GM19023 (cell line): ENCODE results near the gene MNT.
"Not testable (repeated sequence)": the region's sequence is repeated elsewhere in the genome, so short reads cannot be mapped to it uniquely, and the experiment has no call there.

Source experiments
- ATAC-seq: cut with Tn5 transposase; IDR thresholded peaks from one replicate; pipeline ENCODE4 v1.9.1; 2021; ENCODE audit warnings: mild to moderate bottlenecking, moderate library complexity; ENCODE audit not compliant: unreplicated experiment

MNT gene, protein sequence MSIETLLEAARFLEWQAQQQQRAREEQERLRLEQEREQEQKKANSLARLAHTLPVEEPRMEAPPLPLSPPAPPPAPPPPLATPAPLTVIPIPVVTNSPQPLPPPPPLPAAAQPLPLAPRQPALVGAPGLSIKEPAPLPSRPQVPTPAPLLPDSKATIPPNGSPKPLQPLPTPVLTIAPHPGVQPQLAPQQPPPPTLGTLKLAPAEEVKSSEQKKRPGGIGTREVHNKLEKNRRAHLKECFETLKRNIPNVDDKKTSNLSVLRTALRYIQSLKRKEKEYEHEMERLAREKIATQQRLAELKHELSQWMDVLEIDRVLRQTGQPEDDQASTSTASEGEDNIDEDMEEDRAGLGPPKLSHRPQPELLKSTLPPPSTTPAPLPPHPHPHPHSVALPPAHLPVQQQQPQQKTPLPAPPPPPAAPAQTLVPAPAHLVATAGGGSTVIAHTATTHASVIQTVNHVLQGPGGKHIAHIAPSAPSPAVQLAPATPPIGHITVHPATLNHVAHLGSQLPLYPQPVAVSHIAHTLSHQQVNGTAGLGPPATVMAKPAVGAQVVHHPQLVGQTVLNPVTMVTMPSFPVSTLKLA

DNA sequence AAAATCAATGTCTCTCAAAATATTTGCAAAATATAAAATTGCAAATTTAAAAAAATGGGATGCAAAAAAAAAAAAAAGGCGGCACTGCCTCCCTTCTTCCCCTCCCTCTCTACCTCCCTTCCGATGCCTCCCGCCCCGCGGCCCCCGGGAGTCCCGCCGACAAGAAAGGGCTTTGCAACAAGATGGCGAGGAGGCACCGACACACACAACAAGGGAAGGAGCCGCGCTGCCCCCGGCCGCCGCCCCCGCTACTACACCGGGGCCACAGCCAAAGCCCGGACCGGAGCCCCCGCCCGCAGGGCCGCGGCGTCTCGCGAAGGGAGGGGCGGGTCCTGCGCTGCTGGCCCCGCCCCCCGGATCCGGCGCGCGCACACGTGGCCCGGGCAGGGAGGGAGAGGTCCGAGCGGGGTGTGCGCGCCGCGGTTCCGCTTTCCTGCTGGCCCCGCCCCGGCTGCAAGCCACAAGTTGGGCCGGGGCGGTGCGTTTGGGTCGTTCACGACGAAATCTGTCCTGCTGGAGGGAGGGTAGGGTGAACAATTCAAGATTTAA, at the start of gene MNT:
MNT (minus strand) TSS at position 184 of the 549 bp plus-strand sequence. CDS start 348 bp downstream, outside the sequence.
- ATAC-seq = peak; percentile 32

DNA sequence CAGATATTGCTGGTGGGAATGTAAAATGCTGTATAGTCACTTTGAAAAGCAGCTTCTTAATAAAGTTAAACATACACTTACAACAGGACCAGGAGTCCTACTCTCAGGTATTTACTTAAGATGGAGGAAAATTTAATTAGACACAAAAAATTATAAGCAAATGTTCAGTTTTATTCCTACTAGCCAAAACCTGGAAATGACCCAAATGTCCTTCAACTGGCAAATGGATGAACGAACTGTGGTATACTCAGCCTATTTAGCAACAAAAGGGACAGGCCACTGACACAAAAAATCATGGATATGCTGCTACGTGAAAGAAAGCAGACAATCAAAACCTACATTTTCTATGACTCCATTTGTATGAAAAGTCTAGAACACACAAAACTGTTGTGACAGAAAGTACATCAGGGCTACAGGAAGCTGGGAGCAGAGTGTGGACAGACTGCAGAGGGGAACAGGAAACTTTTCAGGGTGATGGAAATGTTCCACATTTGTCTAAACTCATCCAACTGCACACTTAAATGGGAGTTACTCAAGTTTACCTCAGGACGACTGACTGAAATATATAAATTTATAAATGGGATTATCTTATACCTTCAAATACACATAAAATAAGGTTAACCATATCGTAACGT, 49.3 kb upstream of the MNT start:
- ATAC-seq = no peak

DNA sequence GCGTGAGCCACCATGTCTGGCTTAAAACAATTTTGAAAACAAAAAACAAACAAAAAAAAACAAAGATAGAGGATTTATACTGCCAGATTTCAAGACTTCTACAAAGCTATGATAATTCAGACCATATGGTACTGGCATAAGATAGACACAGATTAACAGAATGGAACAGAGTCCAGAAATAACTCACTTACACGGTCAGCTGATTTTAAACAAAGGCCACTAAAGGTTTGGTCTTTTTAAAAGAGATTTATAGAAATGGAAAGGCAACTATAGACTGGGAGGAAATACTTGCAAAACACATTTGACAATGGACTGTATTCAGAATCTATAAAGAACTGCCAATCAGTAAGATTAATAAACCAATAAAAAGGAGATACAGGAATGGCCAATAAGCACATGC, 48.6 kb upstream of the MNT start:
- no peak for ATAC-seq

DNA sequence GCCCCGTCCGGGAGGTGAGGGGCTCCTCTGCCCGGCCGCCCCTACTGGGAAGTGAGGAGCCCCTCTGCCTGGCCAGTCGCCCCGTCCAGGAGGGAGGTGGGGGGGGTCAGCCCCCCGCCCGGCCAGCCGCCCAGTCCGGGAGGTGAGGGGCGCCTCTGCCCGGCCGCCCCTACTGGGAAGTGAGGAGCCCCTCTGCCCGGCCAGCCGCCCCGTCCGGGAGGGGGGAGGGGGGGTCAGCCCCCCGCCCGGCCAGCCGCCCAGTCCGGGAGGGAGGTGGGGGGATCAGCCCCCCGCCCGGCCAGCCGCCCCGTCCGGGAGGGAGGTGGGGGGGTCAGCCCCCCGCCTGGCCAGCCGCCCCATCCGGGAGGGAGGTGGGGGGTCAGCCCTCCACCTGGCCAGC, 46.6 kb upstream of the MNT start:
- ATAC-seq = not testable (repeated sequence)

DNA sequence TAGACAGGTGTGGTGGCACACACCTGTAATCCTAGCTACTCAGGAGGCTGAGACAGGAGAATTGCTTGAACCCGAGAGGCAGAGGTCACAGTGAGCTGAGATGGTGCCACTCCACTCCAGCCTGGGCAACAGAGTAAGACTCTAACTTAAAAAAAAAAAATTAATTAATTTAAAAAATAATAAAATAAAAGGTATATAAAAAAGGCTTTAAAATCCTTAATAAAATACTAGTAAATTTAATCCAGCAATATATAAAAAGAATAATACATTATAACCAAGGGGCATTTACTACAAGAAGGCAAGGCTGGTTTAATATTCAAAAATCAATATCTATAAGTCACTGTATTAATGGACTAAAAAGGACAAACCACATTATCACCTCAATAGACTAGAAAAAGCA, 44.8 kb upstream of the MNT start:
- ATAC-seq = no peak

DNA sequence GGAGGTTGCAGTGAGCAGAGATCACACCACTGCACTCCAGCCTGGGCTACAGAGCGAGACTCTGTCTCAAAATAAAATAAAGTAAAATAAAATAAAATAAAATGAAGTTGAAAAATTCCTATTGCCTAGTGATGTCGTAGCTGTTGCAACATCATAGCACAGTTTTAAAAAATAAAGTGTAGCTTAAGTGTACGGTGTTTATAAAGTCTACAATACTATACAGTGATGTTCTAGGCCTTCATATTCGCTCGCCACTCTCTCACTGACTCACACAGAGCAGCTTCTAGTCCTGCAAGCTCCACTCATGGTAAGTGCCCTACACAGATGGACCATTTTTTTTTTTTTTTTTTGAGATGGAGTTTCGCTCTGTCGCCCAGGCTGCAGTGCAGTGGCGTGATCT, 43.5 kb upstream of the MNT start:
- ATAC-seq = no peak

DNA sequence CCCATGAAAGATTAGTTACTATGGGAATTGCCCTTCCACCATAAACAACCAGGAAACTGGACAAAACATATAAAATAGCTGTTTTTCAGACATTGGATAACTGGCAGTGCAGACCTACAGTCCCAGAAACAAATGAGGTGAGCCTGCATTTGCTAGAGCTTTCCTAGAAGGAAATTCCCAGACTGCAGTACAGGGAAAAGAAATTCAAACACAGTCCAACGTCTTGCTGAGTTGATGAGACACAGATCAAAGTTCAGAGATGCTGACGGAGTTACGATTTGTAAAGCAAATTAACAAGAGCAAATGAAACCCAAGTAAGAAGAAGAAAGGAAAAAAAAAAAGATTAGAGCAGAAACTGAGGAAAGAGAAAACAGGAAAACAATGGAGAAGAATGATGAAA, 41.3 kb upstream of the MNT start:
- no peak for ATAC-seq

DNA sequence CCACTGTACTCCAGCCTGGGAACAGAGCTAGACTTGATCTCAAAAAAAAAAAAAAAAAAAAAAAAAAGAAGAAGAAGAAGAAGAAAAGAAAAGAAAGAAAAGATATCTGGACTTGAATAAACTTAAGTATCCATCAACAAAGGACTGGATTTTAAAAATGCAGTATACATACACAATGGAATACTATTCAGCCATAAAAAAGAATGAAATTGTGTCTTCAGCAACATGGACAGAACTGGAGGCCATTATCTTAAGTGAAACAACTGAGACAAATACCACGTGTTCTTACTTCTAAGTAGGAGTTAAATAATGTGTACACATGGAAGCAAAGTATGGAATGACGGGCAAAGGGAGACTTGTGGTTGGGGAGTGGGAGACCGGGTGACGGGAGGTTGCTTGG, 40.1 kb upstream of the MNT start:
- no peak for ATAC-seq

DNA sequence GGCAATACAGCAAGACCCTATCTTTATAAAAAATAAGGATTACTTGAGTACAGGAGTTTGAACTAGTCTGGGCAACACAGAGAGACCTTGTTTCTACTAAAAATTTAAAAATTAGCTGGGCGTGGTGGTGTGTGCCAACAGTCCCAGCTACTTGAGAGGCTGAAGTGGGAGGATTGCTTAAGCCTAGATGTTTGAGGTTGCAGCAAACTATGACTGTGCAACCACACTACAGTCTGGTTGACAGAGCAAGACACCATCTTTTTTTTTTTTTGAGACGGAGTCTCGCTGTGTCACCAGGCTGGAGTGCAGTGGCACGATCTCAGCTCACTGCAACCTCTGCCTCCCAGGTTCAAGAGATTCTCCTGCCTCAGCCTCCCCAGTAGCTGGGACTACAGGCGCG, 39.1 kb upstream of the MNT start:
- not testable (repeated sequence) for ATAC-seq

DNA sequence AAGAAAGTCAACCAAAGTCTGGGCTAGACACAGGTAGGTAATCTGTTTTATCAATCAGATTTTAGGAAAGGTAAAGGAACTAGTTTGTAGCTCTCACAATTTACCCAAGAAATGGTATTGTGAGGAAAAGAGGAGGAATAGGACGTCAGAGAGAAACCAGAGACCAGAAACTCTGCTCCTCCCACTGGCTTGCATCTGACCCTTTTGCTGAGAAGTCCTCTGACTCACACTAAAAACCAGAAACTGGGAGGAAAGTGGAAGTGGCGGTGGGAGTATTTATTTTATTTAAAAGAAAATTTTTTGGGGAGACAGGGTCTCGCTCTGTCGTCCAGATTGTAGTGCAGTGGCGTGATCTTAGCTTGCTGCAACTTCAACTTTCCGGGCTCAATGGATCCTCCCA, 38.0 kb upstream of the MNT start:
- no peak for ATAC-seq

DNA sequence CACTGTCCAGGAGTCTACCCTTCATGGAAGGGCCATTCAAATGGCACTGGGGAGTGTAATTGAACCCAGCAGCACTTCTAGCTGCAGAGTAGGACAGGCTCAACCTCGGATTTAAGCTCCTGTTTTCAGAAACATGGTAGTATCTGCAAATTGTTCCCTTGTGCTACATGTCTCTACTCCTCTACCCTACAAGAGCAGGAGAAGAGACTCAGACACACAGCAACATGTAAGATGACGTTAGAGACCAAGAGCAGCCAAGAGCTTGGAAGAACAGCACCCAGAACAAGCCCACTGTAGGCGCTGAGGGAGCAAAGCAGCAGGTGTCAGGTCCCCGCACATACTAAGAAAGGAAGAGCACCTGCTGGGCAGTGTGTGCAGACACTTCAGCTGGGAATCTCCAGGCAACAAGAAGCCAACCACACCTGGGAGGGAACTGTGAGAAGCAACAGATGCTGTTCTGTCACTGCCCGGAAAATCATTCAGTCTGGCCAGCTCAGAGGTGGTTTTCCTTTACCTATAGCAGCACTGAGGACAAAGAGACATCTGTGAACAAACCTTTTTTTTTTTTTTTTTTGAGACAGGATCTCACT, 35.6 kb upstream of the MNT start:
- ATAC-seq = no peak

DNA sequence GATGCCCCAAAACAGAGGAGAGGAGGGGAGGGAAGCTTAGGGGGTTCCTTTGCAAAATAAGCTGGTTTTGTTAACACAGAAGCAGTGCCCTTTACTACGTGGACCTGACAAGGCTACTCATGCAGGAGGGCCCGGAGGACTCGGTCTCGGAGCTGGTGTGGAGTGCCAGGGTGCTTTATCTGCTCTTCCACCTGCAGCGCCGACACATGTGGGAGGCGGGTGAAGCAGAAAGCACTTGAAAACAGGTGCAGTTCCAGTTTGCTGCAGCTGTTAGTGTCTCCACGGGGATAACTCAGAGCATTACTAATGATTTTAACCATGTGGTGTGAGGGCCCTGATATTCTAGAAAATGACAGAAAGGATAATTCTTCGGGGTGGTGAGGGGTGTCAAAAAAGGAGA, 35.0 kb upstream of the MNT start:
- no peak for ATAC-seq

DNA sequence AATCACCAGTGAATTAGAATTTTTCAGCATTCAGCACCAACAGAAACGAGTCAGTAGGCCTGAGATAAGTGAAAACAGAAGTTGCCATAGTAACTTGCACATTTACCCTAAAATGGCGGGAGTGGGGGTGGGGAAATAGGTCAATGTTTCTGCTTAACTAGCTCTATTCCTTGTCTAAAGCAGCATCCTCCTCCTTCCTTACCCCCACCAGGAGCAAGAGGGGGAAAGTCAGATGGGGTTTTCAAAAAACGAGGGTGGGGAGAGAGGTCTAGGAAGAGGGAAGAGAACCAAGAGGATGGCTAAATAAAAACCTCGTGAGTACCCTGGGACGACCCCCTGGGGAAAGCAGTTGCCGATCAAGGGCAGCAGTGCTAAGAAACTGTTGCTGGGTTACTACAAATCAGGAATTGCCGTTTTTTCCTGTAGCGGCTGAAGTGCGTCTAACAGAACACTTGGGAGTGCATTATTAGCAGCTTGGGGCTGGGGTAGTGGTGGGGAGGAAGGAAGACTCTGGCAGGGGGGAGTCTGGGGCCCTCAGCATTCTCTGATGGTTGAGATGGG, 34.4 kb upstream of the MNT start:
- ATAC-seq = no peak

DNA sequence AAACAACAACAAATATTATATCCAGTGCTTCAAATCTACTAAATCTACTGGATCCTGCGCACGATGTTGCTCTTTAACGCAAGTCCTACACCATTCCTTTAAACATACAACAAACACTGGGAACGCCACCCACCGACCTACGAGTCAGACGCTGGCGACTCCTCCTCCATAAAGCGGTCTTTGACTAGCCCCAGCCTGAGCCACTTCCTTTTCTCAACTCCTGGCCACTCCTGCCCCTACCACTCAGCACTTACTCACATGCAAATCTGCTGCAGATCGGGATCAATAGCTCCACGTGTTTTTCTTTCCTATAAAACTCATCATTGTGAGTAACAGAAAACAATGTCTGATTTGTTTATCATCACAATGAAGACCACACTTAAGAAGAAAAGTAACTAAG, 32.8 kb upstream of the MNT start:
- no peak for ATAC-seq

DNA sequence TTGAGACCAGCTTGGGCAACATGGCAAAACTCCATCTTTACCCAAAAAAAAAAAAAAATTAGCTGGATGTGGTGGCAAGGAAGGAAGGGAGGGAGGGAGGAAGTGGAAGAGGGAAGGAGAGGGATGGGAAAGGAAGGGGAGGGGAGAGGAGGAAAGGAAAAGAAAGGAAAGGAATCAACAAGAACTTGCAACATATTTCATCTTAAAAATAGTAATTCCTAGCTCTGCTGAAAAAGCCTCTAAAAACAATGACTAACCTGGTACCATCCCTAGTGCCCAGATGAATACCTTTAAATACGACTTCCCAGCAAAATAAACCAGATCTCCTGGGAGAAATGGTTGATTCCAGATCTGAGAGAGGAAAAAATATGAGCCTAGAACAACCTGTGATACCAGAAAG, 27.1 kb upstream of the MNT start:
- no peak for ATAC-seq

DNA sequence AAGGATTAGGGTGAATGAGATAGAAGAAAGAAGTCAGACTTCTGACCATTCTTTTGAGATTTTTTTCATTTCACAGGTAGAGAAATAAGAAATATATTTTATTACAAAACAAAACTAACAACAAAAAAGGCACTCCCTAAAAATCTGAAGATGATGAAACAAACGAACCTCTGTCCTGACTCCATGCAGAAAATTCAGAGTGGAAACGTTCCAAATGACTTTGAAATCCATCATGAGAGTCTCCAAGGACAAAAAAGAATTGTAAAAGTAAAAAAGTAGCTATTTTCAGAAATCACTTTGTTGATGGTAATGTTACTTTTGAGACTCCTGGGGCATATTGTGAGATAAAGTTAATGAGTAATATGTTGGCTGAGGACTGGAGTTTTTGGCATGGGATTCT, 26.4 kb upstream of the MNT start:
- ATAC-seq = no peak

DNA sequence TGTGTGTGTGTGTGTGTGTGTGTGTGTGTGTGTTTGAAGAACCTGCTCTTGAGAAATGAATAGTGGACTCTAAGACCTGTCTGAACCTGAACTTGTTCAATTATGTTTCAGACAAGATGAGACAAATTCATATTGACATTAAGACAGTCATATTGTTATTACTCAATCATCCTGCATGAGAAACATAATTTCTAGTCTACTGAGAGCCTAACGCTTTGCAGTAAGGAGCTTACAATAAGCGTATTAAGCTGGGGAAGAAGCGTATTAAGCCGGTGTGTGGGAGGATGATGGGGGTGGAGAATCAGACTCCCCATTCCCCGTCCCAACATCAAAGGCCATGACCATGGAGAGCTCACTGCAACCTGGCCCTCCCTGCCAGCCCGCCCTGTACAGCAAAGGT, 22.4 kb upstream of the MNT start:
- ATAC-seq = no peak

DNA sequence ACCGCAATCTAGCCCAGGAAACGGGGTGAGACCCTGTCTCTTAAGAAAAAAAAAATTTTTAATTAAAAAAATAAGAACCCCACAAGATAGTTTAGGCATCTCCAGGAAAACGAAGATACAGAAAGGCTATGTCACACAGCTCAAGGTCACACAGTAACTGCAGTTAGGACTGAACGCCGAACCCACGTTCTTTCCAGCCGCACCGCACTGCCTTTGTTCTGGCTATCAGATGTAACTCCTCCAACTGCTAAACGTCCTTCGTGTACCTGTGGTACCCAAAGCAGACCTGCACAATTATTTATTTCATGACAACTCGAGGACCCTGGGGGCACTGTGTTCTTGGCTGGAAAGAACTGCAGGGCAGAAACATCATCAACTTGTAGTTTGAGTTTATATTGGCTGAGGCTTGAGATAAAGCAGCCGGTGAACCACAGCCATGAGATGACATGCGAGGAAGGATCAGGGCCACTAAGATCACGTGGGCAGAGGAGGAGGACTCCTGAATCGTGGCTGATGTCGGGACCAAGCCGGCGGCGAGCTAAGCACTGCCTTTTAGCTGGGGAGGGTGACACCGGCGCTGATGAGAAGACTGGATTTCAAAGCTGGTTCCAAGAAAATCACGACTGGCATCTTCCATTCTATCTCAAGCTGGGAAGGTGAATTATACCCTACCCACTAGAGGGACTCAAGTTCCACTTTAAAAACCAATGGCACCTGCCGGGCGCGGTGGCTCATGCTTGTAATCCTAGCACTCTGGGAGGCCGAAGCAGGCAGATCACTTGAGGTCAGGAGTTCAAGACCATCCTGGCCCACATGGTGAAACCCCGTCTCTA, 20.7 kb upstream of the MNT start:
- ATAC-seq = no peak

DNA sequence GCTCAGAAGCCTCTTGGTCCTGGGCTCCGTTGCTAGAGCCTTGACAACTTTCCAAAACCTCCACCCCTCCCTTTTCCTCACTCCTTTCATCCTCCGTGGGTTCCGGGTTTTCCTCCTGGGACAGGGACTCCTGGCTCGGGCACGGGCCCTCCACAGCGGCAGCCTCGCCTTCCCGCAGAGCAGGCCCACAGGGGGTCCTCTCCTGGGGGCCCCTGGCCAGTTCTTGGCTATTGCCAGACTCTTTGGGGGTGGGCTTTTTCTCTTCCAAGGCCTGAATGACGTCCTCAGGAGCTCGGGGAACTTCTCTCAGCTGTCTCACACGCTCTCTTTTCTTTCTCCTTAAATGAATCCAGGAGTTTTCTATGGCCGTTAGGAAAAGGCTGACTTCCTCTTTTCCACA, 19.3 kb upstream of the MNT start:
- no peak for ATAC-seq

DNA sequence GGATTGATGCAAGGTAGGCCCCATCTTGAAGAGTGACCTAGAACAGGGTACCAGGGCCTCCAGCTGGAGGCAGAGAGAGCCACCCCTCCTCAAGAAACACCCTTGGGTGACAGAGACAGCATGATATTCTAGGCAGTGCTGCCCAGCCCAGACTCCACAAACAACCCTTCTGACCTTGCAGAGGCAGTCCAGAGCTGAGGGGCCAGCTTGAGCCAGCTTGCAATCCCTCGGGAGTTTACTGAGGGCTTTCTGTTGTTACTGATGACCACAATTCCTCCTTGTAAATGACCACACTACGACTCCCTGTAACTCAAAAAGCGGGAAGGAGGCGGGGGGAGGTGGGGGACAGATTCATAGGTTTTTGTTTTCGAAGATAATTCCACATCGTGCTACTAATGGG, 18.6 kb upstream of the MNT start:
- ATAC-seq = no peak
